DMS 273 (cell line): ENCODE data around the gene ALX3.
A peak's percentile ranks its signal among the peaks of the same experiment; 100 is the strongest.

Experiments
- DNase-seq: peaks from one replicate; lab custom pipeline; 2025; ENCODE audit not compliant: unreplicated experiment; lab: John Stamatoyannopoulos, UW

The ALX3 gene

GRCh38 chr1:110070671-110071242 lies at the start of gene ALX3:
Gene ALX3, minus strand, starts transcription at chr1:110070672. Its CDS starts 60 bp downstream, at chr1:110070612.
- no peak for DNase-seq

- peak; percentile 95 for DNase-seq
Observed at GRCh38 chr1:110119843-110120242, 49.4 kb upstream of the ALX3 start.

GRCh38 chr1:110118636-110119396 lies 48.3 kb upstream of the ALX3 start:
- peak; percentile 26 for DNase-seq

GRCh38 chr1:110114784-110115183 lies 44.3 kb upstream of the ALX3 start:
- no peak for DNase-seq

- no peak for DNase-seq
Observed at GRCh38 chr1:110114173-110114572, 43.7 kb upstream of the ALX3 start.

GRCh38 chr1:110113551-110113950 lies 43.1 kb upstream of the ALX3 start:
- no peak for DNase-seq

GRCh38 chr1:110112656-110113055 lies 42.2 kb upstream of the ALX3 start:
- peak; percentile 44 for DNase-seq

- DNase-seq, result no peak
Observed at GRCh38 chr1:110112143-110112542, 41.7 kb upstream of the ALX3 start, which contains the start of gene UBL4B. Gene UBL4B, plus strand, starts transcription at chr1:110112443. Its CDS starts 92 bp downstream, at chr1:110112535.

GRCh38 chr1:110111081-110111480 lies 40.6 kb upstream of the ALX3 start:
- peak; percentile 30 for DNase-seq

GRCh38 chr1:110107867-110108469 lies 37.5 kb upstream of the ALX3 start:
- DNase-seq, result no peak

- peak; percentile 87 for DNase-seq
Observed at GRCh38 chr1:110106013-110106941, 35.8 kb upstream of the ALX3 start.

- peak; percentile 19 for DNase-seq
Observed at GRCh38 chr1:110102081-110102480, 31.6 kb upstream of the ALX3 start.

- DNase-seq, result no peak
Observed at GRCh38 chr1:110100335-110100734, 29.9 kb upstream of the ALX3 start.

- DNase-seq, result no peak
Observed at GRCh38 chr1:110098222-110099026, 28.0 kb upstream of the ALX3 start.

GRCh38 chr1:110097507-110098221 lies 27.2 kb upstream of the ALX3 start:
- no peak for DNase-seq

- DNase-seq, result no peak
Observed at GRCh38 chr1:110094931-110095654, 24.6 kb upstream of the ALX3 start.

GRCh38 chr1:110092991-110093390 lies 22.5 kb upstream of the ALX3 start:
- DNase-seq, result no peak

- no peak for DNase-seq
Observed at GRCh38 chr1:110091791-110092190, 21.3 kb upstream of the ALX3 start.

GRCh38 chr1:110091381-110091780 lies 20.9 kb upstream of the ALX3 start:
- DNase-seq, result peak; percentile 45
